Superior temporal gyrus (tissue), 1 donor: Measurements from ENCODE around the gene OSBPL8.

Source experiments
- DNase-seq: peaks from one replicate; pipeline ENCODE4 v3.0.0-alpha.2; 2016; ENCODE audit errors: extremely low spot score

Gene OSBPL8

GRCh38 chr12:76559400-76560085, at the start of gene OSBPL8:
OSBPL8 (minus strand) TSS chr12:76559771; CDS start chr12:76487551, 72,220 bp downstream.
- peak; percentile 90 for DNase-seq

GRCh38 chr12:76608070-76608469, 48.5 kb upstream of the OSBPL8 start:
- DNase-seq = no peak

- DNase-seq = no peak
Measured at GRCh38 chr12:76595056-76595455, 35.5 kb upstream of the OSBPL8 start.

GRCh38 chr12:76591476-76591875, 31.9 kb upstream of the OSBPL8 start:
- peak; percentile 27 for DNase-seq

- no peak for DNase-seq
Measured at GRCh38 chr12:76590131-76590530, 30.6 kb upstream of the OSBPL8 start.

- DNase-seq = no peak
Measured at GRCh38 chr12:76588881-76589565, 29.5 kb upstream of the OSBPL8 start.

GRCh38 chr12:76587428-76588178, 28.0 kb upstream of the OSBPL8 start:
- no peak for DNase-seq

- peak; percentile 83 for DNase-seq
Measured at GRCh38 chr12:76586764-76587395, 27.3 kb upstream of the OSBPL8 start.

- DNase-seq = no peak
Measured at GRCh38 chr12:76583301-76583700, 23.7 kb upstream of the OSBPL8 start.

GRCh38 chr12:76573840-76574373, 14.3 kb upstream of the OSBPL8 start:
- DNase-seq = no peak

- no peak for DNase-seq
Measured at GRCh38 chr12:76571256-76571655, 11.7 kb upstream of the OSBPL8 start.

GRCh38 chr12:76569685-76570604, 10.4 kb upstream of the OSBPL8 start:
- no peak for DNase-seq

GRCh38 chr12:76568888-76569551, 9.4 kb upstream of the OSBPL8 start:
- DNase-seq = no peak

GRCh38 chr12:76568130-76568529, 8.6 kb upstream of the OSBPL8 start:
- no peak for DNase-seq

- DNase-seq = no peak
Measured at GRCh38 chr12:76563061-76563460, 3.5 kb upstream of the OSBPL8 start.

GRCh38 chr12:76562130-76562529, 2.6 kb upstream of the OSBPL8 start:
- no peak for DNase-seq

GRCh38 chr12:76560086-76560491, 518 bp upstream of the OSBPL8 start:
- peak; percentile 71 for DNase-seq

GRCh38 chr12:76558684-76559399, 729 bp downstream of the OSBPL8 start:
- peak; percentile 62 for DNase-seq

- no peak for DNase-seq
Measured at GRCh38 chr12:76556368-76556767, 3.2 kb downstream of the OSBPL8 start.

- DNase-seq = no peak
Measured at GRCh38 chr12:76555797-76556196, 3.8 kb downstream of the OSBPL8 start.
